ENCODE measurements around the gene FBN2. TPM values are rescaled to one million over a fixed set of nuclear protein-coding genes. Genes with fewer than 3 reads are reported as not detected.

Gene FBN2
- total and polyA plus RNA-seq, 9 of the 15 experiments (the other 6 are each of a cell fraction or from before 2014, with no cell fraction given), result 0.01 to 0.09 TPM; not detected in 7

GRCh38 chr5:128287740-128288139 is 250.3 kb downstream of the FBN2 start:
- Histone ChIP-seq H3K4me3 (no peak overlapping the region), H3K79me2 (ENCODE audit: control insufficient read depth, insufficient read depth, low read length) (no peaks in the 10 kb centered on the region), H3K36me3 (ENCODE audit: control insufficient read depth, insufficient read depth, low read length) (no peaks in the 10 kb centered on the region), H3K4me2 (ENCODE audit: insufficient read depth, low read length) (no peak overlapping the region), H3K4me1 (replicated peaks in 1 of 2; ENCODE audit: control insufficient read depth in 2 of 2, insufficient read depth in 2 of 2, low read length in 2 of 2) (no peaks in the 10 kb centered on the region), H3K27me3 (ENCODE audit: control insufficient read depth in 2 of 2, insufficient read depth in 2 of 2, low read length in 2 of 2) (no peaks in the 10 kb centered on the region), H2AFZ (ENCODE audit: low read depth, low read length) (no peak overlapping the region), H4K20me1 (replicated peaks; ENCODE audit: control insufficient read depth, insufficient read depth, low read length) (no peaks in the 10 kb centered on the region), H3K27ac (ENCODE audit: extremely low read depth, low read depth, low read length) (no peak overlapping the region), H3K9me3 (replicated peaks; ENCODE audit: control insufficient read depth, insufficient read depth, low read depth, low read length) (no peaks in the 10 kb centered on the region), H3K9ac (ENCODE audit: insufficient read depth in 1 of 2, low read depth in 2 of 2, low read length in 2 of 2) (no peak overlapping the region), H3K9me1 (ENCODE audit: control insufficient read depth, insufficient read depth, low read length) (no peaks in the 10 kb centered on the region)
- in situ Hi-C loops (cut with MboI) (no loop called here), intact Hi-C loops (cut with micrococcal nuclease) (no loop called here)
- ChIA-PET CTCF (ENCODE audit: low intra/inter-chr PET ratio) (no interaction called here), POLR2A (no interaction called here)
- DNase-seq (ENCODE audit: extremely low read depth in 1 of 4, low spot score in 3 of 4) (no peak), FAIRE-seq (no peak), ATAC-seq (no peak)
- no TSS peak for BruUV-seq (replicated peaks)
- 0% methylated on average over 2 of the region's 2 CpGs for WGBS (ENCODE audit: insufficient coverage, low coverage, missing lambda C conversion rate)
- TF ChIP-seq CREB5 (CRISPR knock-in tag; IDR thresholded peaks at IDR 0.05) (no peak), JUNB (CRISPR knock-in tag; conservative IDR thresholded peaks at IDR 0.05) (no peak), ZNF263 (CRISPR knock-in tag; IDR thresholded peaks at IDR 0.05; ENCODE audit: borderline replicate concordance) (no peak), RREB1 (CRISPR knock-in tag; IDR thresholded peaks at IDR 0.05) (no peak), TGIF2 (CRISPR knock-in tag; IDR thresholded peaks at IDR 0.05) (no peak), POLR3G (IDR thresholded peaks at IDR 0.05; ENCODE audit: extremely low read depth, insufficient read length, insufficient replicate concordance) (no peak), ZNF197 (CRISPR knock-in tag; IDR thresholded peaks at IDR 0.05; ENCODE audit: low read depth) (no peak), FOXJ3 (CRISPR knock-in tag; IDR thresholded peaks at IDR 0.05) (no peak), SIRT6 (IDR thresholded peaks at IDR 0.05; ENCODE audit: low read depth, low read length) (no peak), ZNF212 (CRISPR knock-in tag; IDR thresholded peaks at IDR 0.05) (no peak), MNT (conservative IDR thresholded peaks at IDR 0.05) (no peak), PRMT5 (CRISPR knock-in tag; IDR thresholded peaks at IDR 0.05) (no peak), MTA3 (IDR thresholded peaks at IDR 0.05; ENCODE audit: borderline replicate concordance) (no peak), ZC3H11A (IDR thresholded peaks at IDR 0.05; ENCODE audit: low read depth, low read length) (no peak)
